Retinal pigment epithelial cell (primary cell): Measurements from ENCODE around the gene VEGFB.

Experiments
- DNase-seq: peaks from one replicate; pipeline ENCODE4 v3.0.0-alpha.2; 2010; ENCODE audit warnings: low read depth
- H3K4me3 ChIP-seq: 2 replicates; pipeline ENCODE4 v1.5.1; 2011; ENCODE audit warnings: mild to moderate bottlenecking, low read length, control low read depth, moderate library complexity
- TF ChIP-seq, protein P1 (sequence below): conservative IDR thresholded peaks from 2 replicates; pipeline ENCODE4 v1.5.1; 2011; ENCODE audit warnings: low read depth, low read length, control low read depth, inconsistent platforms

VEGFB gene

DNA sequence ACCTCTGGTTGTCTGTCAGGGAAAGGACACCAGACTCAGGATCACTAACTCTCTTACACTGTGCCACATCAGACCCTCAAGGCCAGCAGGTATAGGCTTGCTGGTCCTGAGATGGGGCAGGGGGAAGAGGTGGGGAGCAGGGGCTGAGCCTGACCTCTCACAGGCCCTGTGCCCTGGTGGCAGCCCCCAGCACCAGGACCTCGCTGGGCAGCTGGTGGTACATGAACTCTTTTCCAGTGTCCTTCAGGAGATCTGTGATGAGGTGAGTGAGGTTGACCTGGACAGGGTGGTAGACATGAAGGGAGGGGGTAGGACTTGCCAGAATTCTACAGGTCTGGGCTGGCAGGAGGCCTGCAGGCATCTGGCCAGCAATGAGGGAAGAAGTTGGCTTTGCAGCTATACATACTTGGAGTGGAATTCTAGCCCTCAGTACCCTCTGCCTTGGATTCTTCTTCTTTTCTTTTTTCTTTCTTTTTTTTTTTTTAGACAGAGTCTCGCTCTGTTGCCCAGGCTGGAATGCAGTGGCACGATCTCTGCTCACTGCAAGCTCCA lies 6.9 kb upstream of the VEGFB start:
- TF ChIP-seq, protein P1, sequence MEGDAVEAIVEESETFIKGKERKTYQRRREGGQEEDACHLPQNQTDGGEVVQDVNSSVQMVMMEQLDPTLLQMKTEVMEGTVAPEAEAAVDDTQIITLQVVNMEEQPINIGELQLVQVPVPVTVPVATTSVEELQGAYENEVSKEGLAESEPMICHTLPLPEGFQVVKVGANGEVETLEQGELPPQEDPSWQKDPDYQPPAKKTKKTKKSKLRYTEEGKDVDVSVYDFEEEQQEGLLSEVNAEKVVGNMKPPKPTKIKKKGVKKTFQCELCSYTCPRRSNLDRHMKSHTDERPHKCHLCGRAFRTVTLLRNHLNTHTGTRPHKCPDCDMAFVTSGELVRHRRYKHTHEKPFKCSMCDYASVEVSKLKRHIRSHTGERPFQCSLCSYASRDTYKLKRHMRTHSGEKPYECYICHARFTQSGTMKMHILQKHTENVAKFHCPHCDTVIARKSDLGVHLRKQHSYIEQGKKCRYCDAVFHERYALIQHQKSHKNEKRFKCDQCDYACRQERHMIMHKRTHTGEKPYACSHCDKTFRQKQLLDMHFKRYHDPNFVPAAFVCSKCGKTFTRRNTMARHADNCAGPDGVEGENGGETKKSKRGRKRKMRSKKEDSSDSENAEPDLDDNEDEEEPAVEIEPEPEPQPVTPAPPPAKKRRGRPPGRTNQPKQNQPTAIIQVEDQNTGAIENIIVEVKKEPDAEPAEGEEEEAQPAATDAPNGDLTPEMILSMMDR = no peak
- no peak for DNase-seq
- H3K4me3 ChIP-seq = peak overlapping the region; percentile 14

DNA sequence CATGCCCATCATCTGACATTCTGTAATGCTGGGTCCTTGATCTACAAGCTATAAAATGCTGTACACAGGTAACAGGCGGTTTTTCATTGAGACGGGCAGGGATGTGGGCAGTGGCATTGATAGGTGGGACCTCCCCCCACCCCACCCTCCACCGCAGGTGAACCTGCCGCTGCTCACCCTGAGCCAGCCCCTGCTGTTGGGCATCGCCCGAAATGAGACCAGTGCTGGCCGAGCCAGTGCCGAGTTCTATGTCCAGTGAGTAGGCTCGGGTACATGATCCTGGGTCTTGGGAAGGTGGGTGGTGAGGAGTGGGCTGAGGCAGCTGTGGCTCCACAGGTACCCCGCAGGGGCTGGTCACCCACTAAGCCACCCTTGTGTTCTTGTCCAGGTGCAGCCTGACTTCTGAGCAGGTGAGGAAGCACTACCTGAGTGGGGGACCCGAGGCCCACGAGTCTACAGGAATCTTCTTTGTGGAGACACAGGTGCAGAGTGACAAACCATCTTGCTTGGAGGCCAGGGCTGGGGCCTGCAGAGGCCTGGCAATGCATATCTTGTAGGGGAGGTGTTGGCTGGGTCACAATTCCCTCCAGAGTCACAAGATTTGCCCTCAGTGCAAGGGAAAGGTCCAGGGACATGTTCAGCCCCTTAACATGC lies 5.2 kb upstream of the VEGFB start:
- DNase-seq = no peak
- TF ChIP-seq, protein P1 = no peak
- no peak overlapping the region for H3K4me3 ChIP-seq

DNA sequence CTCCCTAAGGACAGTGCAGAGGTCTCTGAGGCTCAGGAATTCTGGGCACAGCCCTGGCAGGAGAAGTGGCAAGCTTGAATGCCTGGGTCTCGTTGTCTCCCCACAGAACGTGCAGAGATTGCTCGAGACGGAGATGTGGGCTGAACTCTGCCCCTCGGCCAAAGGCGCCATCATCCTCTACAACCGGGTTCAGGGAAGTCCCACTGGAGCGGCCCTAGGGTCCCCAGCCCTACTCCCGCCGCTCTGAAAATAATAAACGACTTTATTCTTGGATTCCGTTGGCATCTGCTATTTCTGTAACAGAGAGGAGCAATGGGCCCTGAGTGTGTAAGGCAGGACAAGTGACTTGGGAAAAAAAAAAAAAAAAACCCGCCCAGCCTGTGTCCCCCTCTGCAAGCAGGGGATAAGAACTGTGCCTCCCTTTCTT lies 4.6 kb upstream of the VEGFB start:
- DNase-seq = no peak
- TF ChIP-seq, protein P1 = no peak
- peak overlapping the region; percentile 81 for H3K4me3 ChIP-seq

DNA sequence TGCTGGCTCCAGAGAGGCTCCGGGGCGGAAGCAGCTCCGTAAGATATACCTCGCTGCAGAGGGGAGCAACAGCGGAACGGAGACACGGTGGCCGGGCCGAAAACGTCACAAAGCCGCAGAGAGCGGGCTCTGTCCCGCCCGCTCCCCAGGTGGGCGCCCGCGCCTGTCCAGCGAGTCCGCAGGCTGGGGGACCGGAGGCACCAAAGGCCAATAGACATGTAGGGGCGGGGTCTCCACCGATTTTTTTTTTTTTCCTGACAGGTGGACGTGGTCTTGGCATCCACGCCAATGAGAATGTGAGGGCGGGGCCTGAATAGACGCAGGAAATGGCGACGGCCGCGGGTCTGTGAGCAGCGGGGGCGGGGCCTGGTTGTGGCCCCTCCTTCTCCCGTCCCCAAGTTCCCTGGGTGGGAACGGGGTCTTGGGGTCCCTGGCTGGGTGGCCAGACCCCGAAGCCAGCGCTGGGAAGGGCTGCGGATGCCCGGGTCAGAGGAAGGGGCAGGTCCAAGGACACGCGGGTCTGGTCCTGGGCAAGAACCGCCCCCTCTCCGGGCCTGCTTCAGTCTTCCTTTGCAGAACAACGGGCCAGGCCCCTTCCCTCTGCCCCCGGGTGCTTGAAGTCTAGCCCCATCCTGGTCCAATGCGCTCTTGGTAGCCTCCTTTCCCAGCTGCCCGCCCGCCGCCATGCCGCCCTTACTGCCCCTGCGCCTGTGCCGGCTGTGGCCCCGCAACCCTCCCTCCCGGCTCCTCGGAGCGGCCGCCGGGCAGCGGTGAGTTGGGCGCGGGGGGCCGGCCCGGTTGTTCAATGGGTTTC lies 4.0 kb upstream of the VEGFB start, which contains the start of gene DNAJC4:
Gene DNAJC4, plus strand, starts transcription at position 378 of the 814 bp plus-strand sequence. Its CDS starts 307 bp downstream, at position 685.
- peak within 1 kb of the TSS; percentile 81 for H3K4me3 ChIP-seq
- DNase-seq = peak; percentile 72
- TF ChIP-seq, protein P1 = no peak

DNA sequence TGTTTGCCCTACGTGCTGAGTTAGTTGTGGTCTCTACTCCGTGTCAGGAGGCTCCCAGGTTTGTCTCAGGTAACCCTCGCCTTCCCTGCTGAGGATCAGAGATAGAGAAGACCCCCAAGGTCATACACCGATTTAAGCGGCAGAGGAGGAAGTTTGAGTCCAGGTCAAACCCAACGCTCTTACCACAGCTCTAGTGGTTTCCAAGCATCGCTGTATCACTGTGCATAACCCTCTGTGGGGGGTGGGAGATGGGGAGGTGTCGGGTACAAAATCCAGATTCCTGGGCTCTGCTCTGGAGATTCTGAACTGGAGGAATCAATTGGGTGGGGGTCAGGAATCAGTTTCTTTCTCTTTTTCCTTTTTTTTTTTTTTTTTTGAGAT lies 3.4 kb upstream of the VEGFB start:
- TF ChIP-seq, protein P1 = no peak
- peak overlapping the region; percentile 81 for H3K4me3 ChIP-seq
- DNase-seq = no peak

DNA sequence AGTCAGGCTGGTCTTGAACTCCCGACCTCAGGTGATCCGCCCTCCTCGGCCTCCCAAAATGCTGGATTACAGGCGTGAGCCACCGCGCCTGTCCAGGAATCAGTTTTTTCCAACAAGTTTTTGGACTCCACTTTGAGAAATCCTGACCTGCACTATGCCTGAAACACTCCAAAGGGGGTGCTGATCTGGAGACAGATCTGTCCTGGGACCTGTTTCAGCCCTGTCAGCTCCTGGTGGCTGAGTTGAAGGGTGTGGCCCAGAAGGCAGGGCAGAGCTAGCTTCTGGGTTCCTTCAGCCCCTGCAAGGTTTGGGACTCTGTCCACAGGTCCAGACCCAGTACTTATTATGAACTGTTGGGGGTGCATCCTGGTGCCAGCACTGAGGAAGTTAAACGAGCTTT lies 2.8 kb upstream of the VEGFB start:
- TF ChIP-seq, protein P1 = no peak
- no peak overlapping the region for H3K4me3 ChIP-seq
- DNase-seq = no peak
